DMS79 (cell line): Measurements from ENCODE around the gene MRC2.

Experiments
- DNase-seq: peaks from one replicate; lab custom pipeline; 2025; lab: John Stamatoyannopoulos, UW

Gene MRC2

GRCh38 chr17:62631936-62632924 is 4.8 kb downstream of the MRC2 start:
- no peak for DNase-seq

- no peak for DNase-seq
Measured at GRCh38 chr17:62637809-62638208, 10.3 kb downstream of the MRC2 start.

- DNase-seq: no peak
Measured at GRCh38 chr17:62641153-62641552, 13.7 kb downstream of the MRC2 start.

- DNase-seq: no peak
Measured at GRCh38 chr17:62641951-62642350, 14.5 kb downstream of the MRC2 start.

GRCh38 chr17:62643496-62643895 is 16.0 kb downstream of the MRC2 start:
- DNase-seq: no peak

GRCh38 chr17:62644487-62645173 is 17.2 kb downstream of the MRC2 start:
- DNase-seq: no peak

- no peak for DNase-seq
Measured at GRCh38 chr17:62648251-62648955, 20.9 kb downstream of the MRC2 start.

- no peak for DNase-seq
Measured at GRCh38 chr17:62648956-62649294, 21.5 kb downstream of the MRC2 start.

- no peak for DNase-seq
Measured at GRCh38 chr17:62649570-62649969, 22.1 kb downstream of the MRC2 start.

GRCh38 chr17:62650587-62650986 is 23.1 kb downstream of the MRC2 start:
- no peak for DNase-seq

- DNase-seq: peak; percentile 29
Measured at GRCh38 chr17:62652251-62653001, 25.0 kb downstream of the MRC2 start.

- peak; percentile 50 for DNase-seq
Measured at GRCh38 chr17:62653002-62653825, 25.7 kb downstream of the MRC2 start.

- no peak for DNase-seq
Measured at GRCh38 chr17:62653826-62654761, 26.6 kb downstream of the MRC2 start.

GRCh38 chr17:62655656-62656055 is 28.2 kb downstream of the MRC2 start:
- DNase-seq: no peak

GRCh38 chr17:62656446-62656845 is 29.0 kb downstream of the MRC2 start:
- no peak for DNase-seq

GRCh38 chr17:62657145-62657665 is 29.7 kb downstream of the MRC2 start:
- no peak for DNase-seq

GRCh38 chr17:62657690-62658089 is 30.2 kb downstream of the MRC2 start:
- no peak for DNase-seq

GRCh38 chr17:62658136-62658920 is 30.9 kb downstream of the MRC2 start:
- no peak for DNase-seq

GRCh38 chr17:62660629-62661118 is 33.2 kb downstream of the MRC2 start:
- no peak for DNase-seq
